SK-N-SH (cell line): ENCODE measurements around the gene CA10.

Experiments
- CTCF ChIP-seq: fragments of 200-600 bp; sonication (generic); IDR thresholded peaks from 2 replicates; pipeline ENCODE4 v1.6.1; 2017; ENCODE audit warnings: antibody characterized with exemption, mild to moderate bottlenecking, moderate library complexity
- NRF1 ChIP-seq: IDR thresholded peaks from 2 replicates; pipeline ENCODE4 v1.6.1; 2012; ENCODE audit warnings: low read depth, mild to moderate bottlenecking, low read length
- RAD21 ChIP-seq: IDR thresholded peaks from 2 replicates; pipeline ENCODE4 v1.6.1; 2012; ENCODE audit warnings: mild to moderate bottlenecking, low read length
- TAF1 ChIP-seq: IDR thresholded peaks from 2 replicates; pipeline ENCODE4 v1.6.1; 2012; ENCODE audit warnings: low read depth, mild to moderate bottlenecking, low read length, moderate library complexity, borderline replicate concordance

GRCh38 chr17:51888816-51889215 lies 269.7 kb downstream of the CA10 start:
- no peak for TF ChIP-seq NRF1
- no peak for TF ChIP-seq CTCF
- TF ChIP-seq TAF1 = no peak
- no peak for TF ChIP-seq RAD21
